ENCODE data around the gene COL8A1. TPM values are rescaled to one million over a fixed set of nuclear protein-coding genes. Genes with fewer than 3 reads are reported as not detected.

COL8A1 gene
- total RNA-seq, 1 donor from 2014 or later, result not detected

GRCh38 chr3:99711351-99711750 lies 73.0 kb downstream of the COL8A1 start:
- TF ChIP-seq CTCF (IDR thresholded peaks at IDR 0.05; ENCODE audit: unreplicated experiment), result no peak
- H3K36me3 Mint-ChIP-seq (ENCODE audit: insufficient read depth), result no peaks in the 10 kb centered on the region
- no peaks in the 10 kb centered on the region for H3K9me3 Mint-ChIP-seq (ENCODE audit: low read depth)
- H3K27me3 Mint-ChIP-seq, result no peaks in the 10 kb centered on the region
- no peak for DNase-seq (ENCODE audit: low spot score, unreplicated experiment)
- H3K4me1 Mint-ChIP-seq (ENCODE audit: low read depth), result no peaks in the 10 kb centered on the region
- H3K4me3 Mint-ChIP-seq (ENCODE audit: low read depth), result no peak overlapping the region
- H3K27ac Mint-ChIP-seq, result no peak overlapping the region

- Mint-ChIP-seq H3K27ac (no peak overlapping the region), H3K4me1 (ENCODE audit: low read depth) (no peaks in the 10 kb centered on the region), H3K9me3 (ENCODE audit: low read depth) (no peaks in the 10 kb centered on the region), H3K4me3 (ENCODE audit: low read depth) (no peak overlapping the region), H3K27me3 (no peaks in the 10 kb centered on the region), H3K36me3 (ENCODE audit: insufficient read depth) (no peaks in the 10 kb centered on the region)
- no peak for DNase-seq (ENCODE audit: low spot score, unreplicated experiment)
- TF ChIP-seq CTCF (IDR thresholded peaks at IDR 0.05; ENCODE audit: unreplicated experiment), result no peak
Observed at GRCh38 chr3:99712291-99712954, 74.0 kb downstream of the COL8A1 start.

- no peaks in the 10 kb centered on the region for H3K27me3 Mint-ChIP-seq
- no peaks in the 10 kb centered on the region for H3K36me3 Mint-ChIP-seq (ENCODE audit: insufficient read depth)
- TF ChIP-seq CTCF (IDR thresholded peaks at IDR 0.05; ENCODE audit: unreplicated experiment), result no peak
- no peaks in the 10 kb centered on the region for H3K9me3 Mint-ChIP-seq (ENCODE audit: low read depth)
- no peak overlapping the region for H3K27ac Mint-ChIP-seq
- no peak for DNase-seq (ENCODE audit: low spot score, unreplicated experiment)
- no peaks in the 10 kb centered on the region for H3K4me1 Mint-ChIP-seq (ENCODE audit: low read depth)
- no peak overlapping the region for H3K4me3 Mint-ChIP-seq (ENCODE audit: low read depth)
Observed at GRCh38 chr3:99713440-99713839, 75.0 kb downstream of the COL8A1 start.

GRCh38 chr3:99714146-99714545 lies 75.8 kb downstream of the COL8A1 start:
- H3K9me3 Mint-ChIP-seq (ENCODE audit: low read depth), result no peaks in the 10 kb centered on the region
- no peak for DNase-seq (ENCODE audit: low spot score, unreplicated experiment)
- no peak overlapping the region for H3K4me3 Mint-ChIP-seq (ENCODE audit: low read depth)
- H3K36me3 Mint-ChIP-seq (ENCODE audit: insufficient read depth), result no peaks in the 10 kb centered on the region
- no peak overlapping the region for H3K27ac Mint-ChIP-seq
- no peaks in the 10 kb centered on the region for H3K27me3 Mint-ChIP-seq
- H3K4me1 Mint-ChIP-seq (ENCODE audit: low read depth), result no peaks in the 10 kb centered on the region
- TF ChIP-seq CTCF (IDR thresholded peaks at IDR 0.05; ENCODE audit: unreplicated experiment), result no peak

GRCh38 chr3:99714575-99714974 lies 76.2 kb downstream of the COL8A1 start:
- H3K4me1 Mint-ChIP-seq (ENCODE audit: low read depth), result no peaks in the 10 kb centered on the region

More at GRCh38 chr3:99714575-99714974, 76.2 kb downstream of the COL8A1 start:
- Mint-ChIP-seq H3K9me3 (ENCODE audit: low read depth) (no peaks in the 10 kb centered on the region), H3K4me3 (ENCODE audit: low read depth) (no peak overlapping the region), H3K27ac (no peak overlapping the region), H3K27me3 (no peaks in the 10 kb centered on the region), H3K36me3 (ENCODE audit: insufficient read depth) (no peaks in the 10 kb centered on the region)
- DNase-seq (ENCODE audit: low spot score, unreplicated experiment), result no peak
- no peak for TF ChIP-seq CTCF (IDR thresholded peaks at IDR 0.05; ENCODE audit: unreplicated experiment)
